Fibroblast of mammary gland (primary cell): ENCODE measurements around the gene RGSL1.

Source experiments
- DNase-seq: peaks from one replicate; pipeline ENCODE4 v3.0.0-alpha.2; 2010; ENCODE audit warnings: low read depth
- H3K4me3 ChIP-seq: 2 replicates; pipeline ENCODE4 v1.5.1; 2011; ENCODE audit warnings: low read depth, mild to moderate bottlenecking, low read length, moderate library complexity; ENCODE audit not compliant: control insufficient read depth
- TF ChIP-seq, protein P1 (sequence below): conservative IDR thresholded peaks from 2 replicates; pipeline ENCODE4 v1.5.1; 2011; ENCODE audit warnings: low read depth, low read length, inconsistent platforms; ENCODE audit not compliant: control insufficient read depth, insufficient read depth

Gene RGSL1

GRCh38 chr1:182564406-182565004 lies 114.6 kb downstream of the RGSL1 start:
- TF ChIP-seq, protein P1, sequence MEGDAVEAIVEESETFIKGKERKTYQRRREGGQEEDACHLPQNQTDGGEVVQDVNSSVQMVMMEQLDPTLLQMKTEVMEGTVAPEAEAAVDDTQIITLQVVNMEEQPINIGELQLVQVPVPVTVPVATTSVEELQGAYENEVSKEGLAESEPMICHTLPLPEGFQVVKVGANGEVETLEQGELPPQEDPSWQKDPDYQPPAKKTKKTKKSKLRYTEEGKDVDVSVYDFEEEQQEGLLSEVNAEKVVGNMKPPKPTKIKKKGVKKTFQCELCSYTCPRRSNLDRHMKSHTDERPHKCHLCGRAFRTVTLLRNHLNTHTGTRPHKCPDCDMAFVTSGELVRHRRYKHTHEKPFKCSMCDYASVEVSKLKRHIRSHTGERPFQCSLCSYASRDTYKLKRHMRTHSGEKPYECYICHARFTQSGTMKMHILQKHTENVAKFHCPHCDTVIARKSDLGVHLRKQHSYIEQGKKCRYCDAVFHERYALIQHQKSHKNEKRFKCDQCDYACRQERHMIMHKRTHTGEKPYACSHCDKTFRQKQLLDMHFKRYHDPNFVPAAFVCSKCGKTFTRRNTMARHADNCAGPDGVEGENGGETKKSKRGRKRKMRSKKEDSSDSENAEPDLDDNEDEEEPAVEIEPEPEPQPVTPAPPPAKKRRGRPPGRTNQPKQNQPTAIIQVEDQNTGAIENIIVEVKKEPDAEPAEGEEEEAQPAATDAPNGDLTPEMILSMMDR = no peak
- no peak for DNase-seq
- H3K4me3 ChIP-seq = no peak overlapping the region

DNA sequence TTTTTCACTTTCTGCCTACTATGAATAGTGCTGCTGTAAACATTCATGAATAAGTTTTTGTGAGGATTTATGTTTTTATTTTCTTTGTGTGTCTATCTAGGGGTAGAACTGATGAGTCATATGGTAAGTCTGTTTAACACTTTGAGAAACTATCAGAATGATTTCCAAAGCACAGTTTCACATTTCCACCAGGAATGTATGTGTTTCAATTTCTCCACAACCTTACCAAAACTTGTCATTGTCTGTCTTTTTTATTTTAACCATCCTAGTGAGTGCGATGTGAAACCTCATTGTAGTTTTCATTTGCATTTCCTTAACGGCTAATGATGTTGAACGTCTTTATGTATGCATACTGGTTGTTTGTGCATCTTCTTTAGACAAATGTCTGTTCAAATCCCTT lies 115.6 kb downstream of the RGSL1 start:
- TF ChIP-seq, protein P1 = no peak
- no peak overlapping the region for H3K4me3 ChIP-seq
- no peak for DNase-seq

GRCh38 chr1:182567629-182568028 lies 117.7 kb downstream of the RGSL1 start:
- H3K4me3 ChIP-seq = no peak overlapping the region
- no peak for DNase-seq
- TF ChIP-seq, protein P1 = no peak

GRCh38 chr1:182568647-182569284 lies 118.8 kb downstream of the RGSL1 start:
- TF ChIP-seq, protein P1 = no peak
- no peak for DNase-seq
- H3K4me3 ChIP-seq = no peak overlapping the region

DNA sequence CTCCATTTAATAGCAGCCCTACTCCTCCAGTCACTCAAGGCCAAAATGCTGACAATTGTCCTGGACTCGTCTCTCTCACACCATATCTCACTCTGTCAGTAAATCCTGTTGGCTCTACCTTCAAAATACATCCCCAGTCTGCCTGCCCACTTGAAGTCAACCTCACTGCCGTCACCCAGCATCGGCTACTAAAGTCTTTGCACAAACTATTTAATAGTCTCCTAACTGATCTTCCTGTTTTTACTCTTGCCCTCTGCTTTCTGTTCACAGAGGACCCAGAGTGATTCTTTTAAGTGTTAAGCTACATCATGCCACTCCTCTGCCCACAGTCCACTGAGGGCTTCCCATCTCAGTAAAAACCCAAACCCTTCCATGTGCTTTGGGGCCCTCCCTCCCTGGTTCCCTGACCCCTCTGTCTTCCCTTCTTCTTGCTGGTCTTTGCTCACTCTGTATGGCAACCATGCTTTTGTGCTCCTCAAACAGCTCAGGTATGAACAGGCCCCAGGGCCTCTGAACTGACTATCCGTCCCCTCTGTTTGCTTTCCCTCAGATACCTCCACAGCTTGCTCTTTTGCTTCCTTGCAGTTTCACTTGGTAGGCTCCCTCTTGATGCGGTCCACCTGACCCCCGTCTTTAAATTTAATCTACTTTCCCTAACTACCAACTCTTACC lies 120.1 kb downstream of the RGSL1 start:
- DNase-seq = no peak
- TF ChIP-seq, protein P1 = no peak
- no peak overlapping the region for H3K4me3 ChIP-seq

- TF ChIP-seq, protein P1 = no peak
- DNase-seq = no peak
- no peak overlapping the region for H3K4me3 ChIP-seq
These were observed 120.6 kb downstream of the RGSL1 start for GRCh38 chr1:182570611-182570970.
